HEK293 (cell line): Measurements from ENCODE around the gene CPNE9.
A peak's percentile ranks its signal among the peaks of the same experiment; 100 is the strongest.

Experiments used
- CTCF ChIA-PET: fragments of 350-600 bp; formaldehyde crosslinking; extraction: SDS; loops from one replicate; lab custom pipeline; 2021; ENCODE audit warnings: antibody characterized with exemption; lab: Yijun Ruan, JAX
- POLR2A ChIA-PET: fragments of 300-600 bp; formaldehyde crosslinking; extraction: SDS; loops from one replicate; lab custom pipeline; 2020; ENCODE audit warnings: antibody characterized with exemption, inconsistent platforms; lab: Yijun Ruan, JAX
- H3K27ac ChIP-seq: fragments of 200-500 bp; sonication (Bioruptor generic); 2 replicates; pipeline ENCODE4 v1.5.1; 2014; ENCODE audit warnings: low read depth, low read length, control low read depth, inconsistent platforms; ENCODE audit errors: extremely low read depth
- H3K36me3 ChIP-seq, 2 experiments: fragments of 200-500 bp in 1 of 2; sonication (Bioruptor generic) in 1 of 2; 1 replicate in 1 of 2; 2 replicates in 1 of 2; pipeline ENCODE4 v1.5.1; 2014 to 2017; ENCODE audit warnings: inconsistent platforms in 2 of 2, low read length in 2 of 2; ENCODE audit not compliant: control insufficient read depth in 2 of 2, insufficient read depth in 1 of 2
- H3K4me1 ChIP-seq: fragments of 200-500 bp; sonication (Bioruptor generic); 2 replicates; pipeline ENCODE4 v1.5.1; 2014; ENCODE audit warnings: mild to moderate bottlenecking, low read length, inconsistent platforms; ENCODE audit not compliant: control insufficient read depth, insufficient read depth
- H3K4me3 ChIP-seq: 2 replicates; pipeline ENCODE4 v1.5.1; 2011; ENCODE audit warnings: low read depth, mild to moderate bottlenecking, control low read depth, low read length, moderate library complexity
- H3K9me3 ChIP-seq: fragments of 200-500 bp; sonication (Bioruptor generic); 2 replicates; pipeline ENCODE4 v1.5.1; 2014; ENCODE audit warnings: low read depth, low read length, inconsistent platforms; ENCODE audit not compliant: control insufficient read depth, insufficient read depth
- EGR2 ChIP-seq: fragments of 450-650 bp; formaldehyde crosslinking; IDR thresholded peaks from 2 replicates; pipeline ENCODE4 v1.5.1; 2016; ENCODE audit warnings: low read depth, missing biosample characterization, missing genetic modification characterization
- GLI4 ChIP-seq: fragments of 450-650 bp; formaldehyde crosslinking; IDR thresholded peaks from 2 replicates; pipeline ENCODE4 v1.5.1; 2016; ENCODE audit warnings: missing biosample characterization, missing genetic modification characterization
- ZBTB1 ChIP-seq: fragments of 450-650 bp; formaldehyde crosslinking; IDR thresholded peaks from 2 replicates; pipeline ENCODE4 v1.5.1; 2016; ENCODE audit warnings: missing biosample characterization, missing genetic modification characterization
- ZFHX2 ChIP-seq: fragments of 450-650 bp; formaldehyde crosslinking; conservative IDR thresholded peaks from 2 replicates; pipeline ENCODE4 v1.5.1; 2016; ENCODE audit warnings: missing biosample characterization, missing genetic modification characterization
- ZIC2 ChIP-seq: fragments of 450-650 bp; formaldehyde crosslinking; IDR thresholded peaks from 2 replicates; pipeline ENCODE4 v1.5.1; 2016; ENCODE audit warnings: missing biosample characterization, missing genetic modification characterization
- TF ChIP-seq, protein P1 (sequence below): fragments of 450-650 bp; formaldehyde crosslinking; IDR thresholded peaks from 2 replicates; pipeline ENCODE4 v1.5.1; 2016; ENCODE audit warnings: missing biosample characterization, missing genetic modification characterization

CPNE9 gene

DNA sequence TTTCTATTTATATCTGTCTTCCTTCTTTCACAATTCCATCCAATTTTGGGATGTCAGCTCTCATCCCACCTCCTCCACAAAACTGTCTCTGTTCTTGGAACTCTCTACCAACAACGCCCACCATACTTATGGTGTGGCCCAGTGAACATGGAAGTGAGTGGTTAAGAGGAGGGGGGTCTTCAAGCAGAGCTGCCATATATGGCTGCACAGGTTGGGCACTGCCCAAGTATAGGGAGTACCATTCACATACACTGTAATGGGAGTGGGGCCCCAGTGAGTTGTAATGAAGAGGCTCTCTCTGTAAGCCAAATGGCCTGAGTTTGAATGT, 74.0 kb downstream of the CPNE9 start (continued):
- TF ChIP-seq, protein P1, sequence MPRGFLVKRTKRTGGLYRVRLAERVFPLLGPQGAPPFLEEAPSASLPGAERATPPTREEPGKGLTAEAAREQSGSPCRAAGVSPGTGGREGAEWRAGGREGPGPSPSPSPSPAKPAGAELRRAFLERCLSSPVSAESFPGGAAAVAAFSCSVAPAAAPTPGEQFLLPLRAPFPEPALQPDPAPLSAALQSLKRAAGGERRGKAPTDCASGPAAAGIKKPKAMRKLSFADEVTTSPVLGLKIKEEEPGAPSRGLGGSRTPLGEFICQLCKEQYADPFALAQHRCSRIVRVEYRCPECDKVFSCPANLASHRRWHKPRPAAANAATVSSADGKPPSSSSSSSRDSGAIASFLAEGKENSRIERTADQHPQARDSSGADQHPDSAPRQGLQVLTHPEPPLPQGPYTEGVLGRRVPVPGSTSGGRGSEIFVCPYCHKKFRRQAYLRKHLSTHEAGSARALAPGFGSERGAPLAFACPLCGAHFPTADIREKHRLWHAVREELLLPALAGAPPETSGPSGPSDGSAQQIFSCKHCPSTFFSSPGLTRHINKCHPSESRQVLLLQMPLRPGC (tag by site-specific recombination): no peak

DNA sequence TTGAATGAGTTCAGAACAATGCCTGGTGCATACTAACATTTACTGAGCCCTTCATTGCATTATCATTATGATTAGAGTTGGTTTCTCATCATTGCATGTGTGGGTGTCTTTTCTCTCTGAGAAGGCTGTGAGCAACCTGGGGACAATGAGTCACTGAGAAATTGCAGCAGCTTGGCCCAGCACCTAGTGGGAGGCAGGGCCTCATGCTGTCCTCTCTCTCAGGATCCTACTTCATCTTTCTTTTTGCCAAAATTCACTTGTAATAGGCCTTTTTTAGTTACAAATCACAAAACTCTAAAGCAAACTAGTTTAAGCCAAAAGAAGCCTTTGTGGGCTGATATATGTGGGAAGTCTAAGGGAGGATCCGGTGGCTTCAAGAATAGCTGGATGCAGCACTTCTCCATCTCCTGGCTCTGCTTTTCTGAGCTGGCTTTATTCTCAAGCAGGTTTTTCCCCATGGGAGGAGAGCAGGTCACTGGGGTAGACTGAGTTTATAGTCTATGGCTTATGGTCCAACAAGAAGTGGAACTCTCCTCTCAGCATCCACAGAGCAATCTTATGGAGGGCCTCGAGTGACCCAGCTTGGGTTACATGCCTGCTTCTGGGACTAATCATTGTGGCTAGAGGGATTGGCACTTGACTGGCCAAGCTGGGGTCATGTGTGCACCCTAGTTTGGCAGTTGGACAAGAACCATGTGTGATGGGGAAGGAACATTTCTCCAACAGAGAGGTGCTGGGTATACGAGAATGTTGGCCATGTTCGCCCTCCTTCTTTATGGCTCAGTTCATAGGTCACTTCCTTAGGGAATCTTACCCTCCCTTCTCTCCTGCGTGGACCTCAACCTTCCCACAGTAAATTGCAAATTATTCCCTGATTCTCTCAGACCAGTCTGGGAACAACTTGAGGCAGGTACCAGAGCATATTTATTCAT, 74.8 kb downstream of the CPNE9 start:
- POLR2A ChIA-PET: interaction anchor here (0.6 kb wide), 1 partner anchor 9 kb away, joined by 3 read pairs; the partner anchor contains the start of gene CAMK1
- no peaks in the 10 kb centered on the region for H3K4me1 ChIP-seq
- H3K36me3 ChIP-seq: peaks cover 10 to 42% of the 10 kb centered on the region in 2 experiments; a peak in 2 of 3 replicates
- no peaks in the 10 kb centered on the region for H3K9me3 ChIP-seq
- H3K4me3 ChIP-seq: no peak overlapping the region
- CTCF ChIA-PET: interaction anchor here (0.6 kb wide), 1 partner anchor 174 kb away, joined by 3 read pairs; the partner anchor contains the start of gene PRRT3
- H3K27ac ChIP-seq: no peak overlapping the region
- no peak for TF ChIP-seq ZBTB1
- TF ChIP-seq EGR2 (tag by site-specific recombination): 0 out of 2 replicates have a peak, but pooled peaks have one; percentile 22
- peak; percentile 32; the same call in 1 of the 2 replicates for TF ChIP-seq ZIC2
- peak; percentile 48; the same call in 1 of the 2 replicates for TF ChIP-seq ZFHX2 (tag by site-specific recombination)

DNA sequence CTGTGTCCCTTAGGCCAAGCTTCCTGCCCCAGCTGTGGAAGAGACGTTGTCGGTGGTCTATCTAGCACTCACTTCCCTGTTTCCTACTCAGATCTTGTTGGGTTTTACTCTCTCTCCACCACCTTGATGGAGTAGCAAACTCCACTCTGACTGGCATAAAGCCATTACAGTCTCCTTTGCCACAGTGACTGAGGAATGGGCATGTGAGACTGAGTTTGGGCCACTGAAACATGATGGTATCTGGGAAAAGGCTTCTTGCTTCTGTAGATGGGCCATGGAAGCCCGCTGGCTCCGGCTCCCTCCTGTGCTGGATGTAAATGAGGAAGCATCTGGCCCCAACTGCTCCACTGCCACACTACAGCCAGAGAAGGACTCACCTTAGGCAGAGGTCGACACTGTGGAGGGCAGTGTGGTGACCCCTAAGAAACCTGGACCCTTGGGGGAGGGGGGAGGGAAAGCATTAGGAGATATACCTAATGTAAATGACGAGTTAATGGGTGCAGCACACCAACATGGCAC, 75.5 kb downstream of the CPNE9 start:
- ChIA-PET POLR2A (no interaction called here), CTCF (no interaction called here)
- Histone ChIP-seq H3K36me3 (peaks cover 10 to 49% of the 10 kb centered on the region in 2 experiments; a peak in 2 of 3 replicates), H3K4me1 (no peaks in the 10 kb centered on the region), H3K9me3 (no peaks in the 10 kb centered on the region), H3K27ac (no peak overlapping the region), H3K4me3 (no peak overlapping the region)
- TF ChIP-seq GLI4 (no peak), ZBTB1 (no peak)
